Measurements from ENCODE around the gene USP5. TPM values are rescaled to one million over a fixed set of nuclear protein-coding genes. Genes with fewer than 3 reads are reported as not detected.

The USP5 gene
- total and polyA plus RNA-seq, 2 donors (not counting 1 experiment from before 2014, with no cell fraction given), result 35.1 to 59.7 TPM

DNA sequence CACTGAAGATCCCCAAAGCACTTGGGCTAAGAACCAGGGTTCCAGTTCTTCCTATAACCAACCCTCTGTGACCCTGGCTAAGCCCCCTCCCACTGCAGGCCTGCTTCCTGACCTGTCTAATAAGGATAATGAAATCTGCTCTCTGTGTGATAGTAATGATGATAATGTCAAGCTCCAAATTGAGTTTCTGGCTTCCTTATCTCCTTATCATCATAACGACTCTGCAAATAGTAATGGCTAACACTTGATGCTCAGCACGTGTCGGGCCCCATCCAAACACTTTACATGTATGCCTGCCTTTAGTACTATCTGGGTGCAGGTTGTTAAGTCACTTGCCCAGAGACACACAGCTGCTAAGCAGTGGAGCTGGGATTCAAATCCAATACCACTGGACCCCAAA is 35.4 kb upstream of the USP5 start:
- Histone ChIP-seq H3K4me3 (ENCODE audit: control extremely low read depth in 1 of 5, extremely low read depth in 1 of 5, insufficient read depth in 1 of 5, low read depth in 2 of 5, low read length in 4 of 5) (no peak overlapping the region), H2AFZ (ENCODE audit: insufficient read depth, low read depth, low read length, poor library complexity, severe bottlenecking) (no peak overlapping the region), H3K36me3 (replicated peaks in 1 of 2; ENCODE audit: control extremely low read depth in 1 of 2, control insufficient read depth in 1 of 2, extremely low read depth in 1 of 2, insufficient read depth in 2 of 2, low read length in 1 of 2) (no peaks in the 10 kb centered on the region), H3K27me3 (replicated peaks in 1 of 4; ENCODE audit: control extremely low read depth in 1 of 4, control insufficient read depth in 3 of 4, insufficient read depth in 4 of 4, low read length in 3 of 4) (peaks cover 0 to 31% (median 5%) of the 10 kb centered on the region in 4 experiments), H3K79me2 (ENCODE audit: control insufficient read depth, insufficient read depth, low read length) (no peaks in the 10 kb centered on the region), H3K9ac (ENCODE audit: low read length) (no peak overlapping the region), H3K4me2 (replicated peaks; ENCODE audit: low read depth, low read length, poor library complexity, severe bottlenecking) (no peak overlapping the region), H3K27ac (ENCODE audit: low read length in 2 of 2) (no peak overlapping the region), H4K20me1 (ENCODE audit: control insufficient read depth, insufficient read depth, low read length, poor library complexity, severe bottlenecking) (no peaks in the 10 kb centered on the region), H3K9me3 (ENCODE audit: control extremely low read depth in 1 of 3, control insufficient read depth in 2 of 3, insufficient read depth in 1 of 3, low read length in 2 of 3) (no peaks in the 10 kb centered on the region), H3K4me1 (ENCODE audit: control insufficient read depth in 2 of 2, insufficient read depth in 2 of 2, low read length in 2 of 2) (peaks cover 6 to 14% of the 10 kb centered on the region in 2 donors)
- DNase-seq (no peak), ATAC-seq (ENCODE audit: low read depth) (no peak)
- Mint-ChIP-seq H3K4me1 (peaks cover 14% of the 10 kb centered on the region), H3K4me3 (no peak overlapping the region), H3K9me3 (ENCODE audit: insufficient read depth) (no peaks in the 10 kb centered on the region), H3K27me3 (peaks cover 36% of the 10 kb centered on the region), H3K27ac (no peak overlapping the region)
- ChIA-PET POLR2A (no interaction called here), CTCF (no interaction called here)
- intact Hi-C loops (cut with micrococcal nuclease), result no loop called here
- WGBS (ENCODE audit: insufficient coverage), result no CpG with 5 or more reads among the region's 3 CpGs
- TF ChIP-seq EZH2 (IDR thresholded peaks at IDR 0.05; ENCODE audit: borderline replicate concordance, insufficient read depth, low read depth, low read length, poor library complexity, severe bottlenecking), result no peak
- TF ChIP-seq, protein P1, sequence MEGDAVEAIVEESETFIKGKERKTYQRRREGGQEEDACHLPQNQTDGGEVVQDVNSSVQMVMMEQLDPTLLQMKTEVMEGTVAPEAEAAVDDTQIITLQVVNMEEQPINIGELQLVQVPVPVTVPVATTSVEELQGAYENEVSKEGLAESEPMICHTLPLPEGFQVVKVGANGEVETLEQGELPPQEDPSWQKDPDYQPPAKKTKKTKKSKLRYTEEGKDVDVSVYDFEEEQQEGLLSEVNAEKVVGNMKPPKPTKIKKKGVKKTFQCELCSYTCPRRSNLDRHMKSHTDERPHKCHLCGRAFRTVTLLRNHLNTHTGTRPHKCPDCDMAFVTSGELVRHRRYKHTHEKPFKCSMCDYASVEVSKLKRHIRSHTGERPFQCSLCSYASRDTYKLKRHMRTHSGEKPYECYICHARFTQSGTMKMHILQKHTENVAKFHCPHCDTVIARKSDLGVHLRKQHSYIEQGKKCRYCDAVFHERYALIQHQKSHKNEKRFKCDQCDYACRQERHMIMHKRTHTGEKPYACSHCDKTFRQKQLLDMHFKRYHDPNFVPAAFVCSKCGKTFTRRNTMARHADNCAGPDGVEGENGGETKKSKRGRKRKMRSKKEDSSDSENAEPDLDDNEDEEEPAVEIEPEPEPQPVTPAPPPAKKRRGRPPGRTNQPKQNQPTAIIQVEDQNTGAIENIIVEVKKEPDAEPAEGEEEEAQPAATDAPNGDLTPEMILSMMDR (IDR thresholded peaks at IDR 0.05), result no peak

DNA sequence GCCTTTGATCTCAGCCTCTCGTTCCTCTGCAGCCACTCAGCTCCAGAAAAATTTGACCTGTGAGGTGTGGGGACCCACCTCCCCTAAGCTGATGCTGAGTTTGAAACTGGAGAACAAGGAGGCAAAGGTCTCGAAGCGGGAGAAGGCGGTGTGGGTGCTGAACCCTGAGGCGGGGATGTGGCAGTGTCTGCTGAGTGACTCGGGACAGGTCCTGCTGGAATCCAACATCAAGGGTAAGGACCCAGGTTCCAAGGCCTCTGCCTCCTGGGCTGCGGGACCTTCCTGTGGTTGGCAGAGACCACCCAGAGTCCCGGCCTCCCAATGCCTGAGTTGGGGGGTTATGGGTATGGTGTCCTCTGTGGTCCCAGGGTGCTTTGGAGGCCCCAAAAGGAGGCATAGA is 34.9 kb upstream of the USP5 start:
- H3K9me3 ChIP-seq (ENCODE audit: control extremely low read depth in 1 of 3, control insufficient read depth in 2 of 3, insufficient read depth in 1 of 3, low read length in 2 of 3), result no peaks in the 10 kb centered on the region
- no peaks in the 10 kb centered on the region for H4K20me1 ChIP-seq (ENCODE audit: control insufficient read depth, insufficient read depth, low read length, poor library complexity, severe bottlenecking)
- Mint-ChIP-seq H3K9me3 (ENCODE audit: insufficient read depth) (no peaks in the 10 kb centered on the region), H3K27me3 (peaks cover 39% of the 10 kb centered on the region), H3K4me1 (peaks cover 18% of the 10 kb centered on the region), H3K4me3 (no peak overlapping the region), H3K27ac (no peak overlapping the region)
- 94% methylated on average over 6 of the region's 8 CpGs for WGBS (ENCODE audit: insufficient coverage)
- H3K36me3 ChIP-seq (replicated peaks in 1 of 2; ENCODE audit: control extremely low read depth in 1 of 2, control insufficient read depth in 1 of 2, extremely low read depth in 1 of 2, insufficient read depth in 2 of 2, low read length in 1 of 2), result no peaks in the 10 kb centered on the region
- POLR2A ChIA-PET, result no interaction called here
- H3K9ac ChIP-seq (ENCODE audit: low read length), result no peak overlapping the region
- ATAC-seq (ENCODE audit: low read depth), result no peak
- H3K4me1 ChIP-seq (ENCODE audit: control insufficient read depth in 2 of 2, insufficient read depth in 2 of 2, low read length in 2 of 2), result peaks cover 10 to 17% of the 10 kb centered on the region in 2 donors
- no peaks in the 10 kb centered on the region for H3K79me2 ChIP-seq (ENCODE audit: control insufficient read depth, insufficient read depth, low read length)
- CTCF ChIA-PET, result no interaction called here
- TF ChIP-seq EZH2 (IDR thresholded peaks at IDR 0.05; ENCODE audit: borderline replicate concordance, insufficient read depth, low read depth, low read length, poor library complexity, severe bottlenecking), result no peak
- TF ChIP-seq, protein P1 (IDR thresholded peaks at IDR 0.05), result no peak
- peaks cover 0 to 36% (median 7%) of the 10 kb centered on the region in 4 experiments for H3K27me3 ChIP-seq (replicated peaks in 1 of 4; ENCODE audit: control extremely low read depth in 1 of 4, control insufficient read depth in 3 of 4, insufficient read depth in 4 of 4, low read length in 3 of 4)
- no peak overlapping the region for H3K4me3 ChIP-seq (ENCODE audit: control extremely low read depth in 1 of 5, extremely low read depth in 1 of 5, insufficient read depth in 1 of 5, low read depth in 2 of 5, low read length in 4 of 5)
- intact Hi-C loops (cut with micrococcal nuclease), result no loop called here
- DNase-seq, result no peak
- no peak overlapping the region for H2AFZ ChIP-seq (ENCODE audit: insufficient read depth, low read depth, low read length, poor library complexity, severe bottlenecking)
- no peak overlapping the region for H3K27ac ChIP-seq (ENCODE audit: low read length in 2 of 2)
- H3K4me2 ChIP-seq (replicated peaks; ENCODE audit: low read depth, low read length, poor library complexity, severe bottlenecking), result no peak overlapping the region

Data from B cell (primary cell).